ENCODE results near the gene SLC7A11. TPM values are rescaled to one million over a fixed set of nuclear protein-coding genes. Genes with fewer than 3 reads are reported as not detected.

The SLC7A11 gene
- total RNA-seq, 6 donors from 2014 or later = 0.77 to 9.6 (median 2.1) TPM

GRCh38 chr4:138266948-138267347 is 24.8 kb upstream of the SLC7A11 start:
- Histone ChIP-seq H3K27ac (no peak overlapping the region), H3K9me3 (no peaks in the 10 kb centered on the region), H3K4me3 (no peak overlapping the region), H3K36me3 (no peaks in the 10 kb centered on the region), H3K4me1 (no peaks in the 10 kb centered on the region), H3K27me3 (no peaks in the 10 kb centered on the region)
- ATAC-seq (ENCODE audit: low FRiP score in 2 of 2) (no peak), DNase-seq (no peak)
- TF ChIP-seq POLR2A (IDR thresholded peaks at IDR 0.05) (no peak), EP300 (IDR thresholded peaks at IDR 0.05) (no peak), CTCF (IDR thresholded peaks at IDR 0.05) (no peak), POLR2AphosphoS5 (IDR thresholded peaks at IDR 0.05) (no peak)
- 79 to 84% methylated on average over 5 of the region's 5 CpGs for WGBS, 2 donors

GRCh38 chr4:138263247-138263816 is 21.2 kb upstream of the SLC7A11 start:
- H3K27me3 ChIP-seq = no peaks in the 10 kb centered on the region
- ATAC-seq (ENCODE audit: low FRiP score in 2 of 2) = no peak
- no peak overlapping the region for H3K27ac ChIP-seq
- 35 to 44% methylated on average over 3 of the region's 3 CpGs for WGBS, 2 donors
- no peak for DNase-seq
- H3K36me3 ChIP-seq = no peaks in the 10 kb centered on the region
- no peak overlapping the region for H3K4me3 ChIP-seq
- no peaks in the 10 kb centered on the region for H3K4me1 ChIP-seq
- no peaks in the 10 kb centered on the region for H3K9me3 ChIP-seq
- no peak for TF ChIP-seq EP300 (IDR thresholded peaks at IDR 0.05)
- TF ChIP-seq POLR2A (IDR thresholded peaks at IDR 0.05) = no peak
- no peak for TF ChIP-seq CTCF (IDR thresholded peaks at IDR 0.05)
- no peak for TF ChIP-seq POLR2AphosphoS5 (IDR thresholded peaks at IDR 0.05)

GRCh38 chr4:138262469-138262868 is 20.3 kb upstream of the SLC7A11 start:
- Histone ChIP-seq H3K4me3 (no peak overlapping the region), H3K27ac (no peak overlapping the region), H3K9me3 (no peaks in the 10 kb centered on the region), H3K27me3 (no peaks in the 10 kb centered on the region), H3K4me1 (no peaks in the 10 kb centered on the region), H3K36me3 (no peaks in the 10 kb centered on the region)
- TF ChIP-seq EP300 (IDR thresholded peaks at IDR 0.05) (no peak), CTCF (IDR thresholded peaks at IDR 0.05) (no peak)
- DNase-seq = no peak
- no peak for ATAC-seq (ENCODE audit: low FRiP score in 2 of 2)
- WGBS, 2 donors = 65 to 72% methylated on average over 3 of the region's 3 CpGs

- Histone ChIP-seq H3K27me3 (no peaks in the 10 kb centered on the region), H3K4me1 (no peaks in the 10 kb centered on the region), H3K9me3 (no peaks in the 10 kb centered on the region), H3K36me3 (no peaks in the 10 kb centered on the region), H3K4me3 (no peak overlapping the region), H3K27ac (no peak overlapping the region)
- 73 to 78% methylated on average over 4 of the region's 4 CpGs for WGBS, 2 donors
- ATAC-seq (ENCODE audit: low FRiP score in 2 of 2) (no peak), DNase-seq (no peak)
- TF ChIP-seq POLR2A (IDR thresholded peaks at IDR 0.05) (no peak), CTCF (IDR thresholded peaks at IDR 0.05) (no peak), EP300 (IDR thresholded peaks at IDR 0.05) (no peak), POLR2AphosphoS5 (IDR thresholded peaks at IDR 0.05) (no peak)
These were observed 19.9 kb upstream of the SLC7A11 start for GRCh38 chr4:138262030-138262429.

GRCh38 chr4:138259824-138260223 is 17.7 kb upstream of the SLC7A11 start:
- H3K9me3 ChIP-seq = no peaks in the 10 kb centered on the region
- TF ChIP-seq CTCF (IDR thresholded peaks at IDR 0.05) (no peak), EP300 (IDR thresholded peaks at IDR 0.05) (no peak), POLR2AphosphoS5 (IDR thresholded peaks at IDR 0.05) (no peak), POLR2A (IDR thresholded peaks at IDR 0.05) (no peak)
- H3K4me1 ChIP-seq = no peaks in the 10 kb centered on the region
- H3K4me3 ChIP-seq = no peak overlapping the region
- 29 to 42% methylated on average over 2 of the region's 2 CpGs for WGBS, 2 donors
- DNase-seq = no peak
- no peaks in the 10 kb centered on the region for H3K36me3 ChIP-seq
- no peak for ATAC-seq (ENCODE audit: low FRiP score in 2 of 2)
- no peaks in the 10 kb centered on the region for H3K27me3 ChIP-seq
- H3K27ac ChIP-seq = no peak overlapping the region
